GM18868 (cell line): ENCODE results near the gene ZNF442.
"Not testable (repeated sequence)": the region's sequence is repeated elsewhere in the genome, so short reads cannot be mapped to it uniquely, and the experiment has no call there.

Experiments used
- ATAC-seq: cut with Tn5 transposase; IDR thresholded peaks from one replicate; pipeline ENCODE4 v1.9.1; 2021; ENCODE audit warnings: mild to moderate bottlenecking, moderate library complexity; ENCODE audit not compliant: unreplicated experiment

Gene ZNF442

DNA sequence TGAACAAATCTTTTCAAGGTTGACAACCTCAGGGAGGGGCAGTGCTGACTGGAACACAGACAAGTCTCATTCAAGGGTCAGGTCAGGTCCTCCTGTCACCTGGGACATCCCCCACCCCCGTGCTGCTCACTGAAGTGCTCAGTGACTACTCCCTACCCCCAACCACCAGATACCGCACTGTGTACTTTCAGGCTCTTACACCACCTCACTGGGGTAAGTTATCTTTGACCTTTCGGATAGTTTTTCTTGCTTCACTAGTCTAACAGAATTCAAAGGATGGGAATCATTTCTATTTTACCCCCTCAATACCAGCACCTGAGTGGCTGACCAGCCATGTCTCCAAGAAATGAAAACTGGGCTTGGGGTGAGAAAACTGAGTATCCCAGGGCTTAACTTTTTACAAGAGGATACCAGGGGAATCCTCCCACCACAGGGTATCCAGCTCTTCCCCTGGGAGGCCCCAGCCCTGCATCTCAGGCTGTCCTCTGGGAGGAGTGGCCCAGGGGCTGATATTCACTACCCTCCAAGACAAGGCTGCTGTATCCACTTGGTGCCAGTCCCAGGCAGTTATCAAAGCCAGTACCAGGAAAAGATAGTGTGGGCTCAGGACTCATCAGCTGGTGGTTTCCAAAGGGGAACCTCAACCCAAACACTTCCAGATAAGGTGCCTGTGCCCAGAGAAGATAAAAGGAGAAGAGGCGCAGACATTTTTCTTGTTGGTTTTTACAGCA lies 34.1 kb downstream of the ZNF442 start:
- ATAC-seq = peak; percentile 45

DNA sequence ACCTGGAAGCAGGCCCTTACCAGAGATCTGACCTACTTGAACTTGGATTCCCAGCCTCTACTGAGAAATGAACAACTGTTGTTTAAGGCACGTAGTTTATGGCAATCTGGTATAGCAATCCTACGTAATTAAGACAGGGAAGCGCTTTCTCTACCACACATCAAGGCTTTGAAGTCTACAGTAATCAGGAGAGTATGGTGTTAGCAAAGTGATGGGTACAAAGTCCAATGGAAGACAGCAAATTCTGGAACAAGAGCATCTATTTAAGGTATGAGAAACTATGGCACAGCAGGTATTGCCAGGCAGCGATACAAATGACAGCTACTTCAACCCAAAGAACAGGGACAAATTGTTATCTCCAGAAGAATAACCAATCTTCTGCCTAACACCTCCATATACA lies 35.1 kb downstream of the ZNF442 start:
- ATAC-seq = no peak

DNA sequence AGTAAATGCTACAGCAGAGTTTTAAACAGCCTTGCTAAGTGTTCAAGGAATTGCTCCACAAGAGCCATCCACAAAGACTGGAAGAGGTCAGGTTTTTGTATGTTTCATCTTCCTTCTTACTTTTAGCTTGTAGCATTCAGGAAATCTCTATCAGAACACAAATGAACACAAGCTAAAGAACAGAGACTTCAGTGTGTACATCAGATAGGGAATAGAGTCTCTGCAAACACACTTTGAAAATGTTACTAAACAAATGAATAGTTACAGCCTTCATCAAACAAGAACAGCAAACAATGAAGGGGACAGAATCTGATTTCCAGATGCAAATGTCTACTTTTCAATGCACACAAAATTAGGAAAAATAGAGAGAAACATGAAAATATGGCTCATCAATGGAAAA lies 39.8 kb downstream of the ZNF442 start:
- ATAC-seq = no peak

DNA sequence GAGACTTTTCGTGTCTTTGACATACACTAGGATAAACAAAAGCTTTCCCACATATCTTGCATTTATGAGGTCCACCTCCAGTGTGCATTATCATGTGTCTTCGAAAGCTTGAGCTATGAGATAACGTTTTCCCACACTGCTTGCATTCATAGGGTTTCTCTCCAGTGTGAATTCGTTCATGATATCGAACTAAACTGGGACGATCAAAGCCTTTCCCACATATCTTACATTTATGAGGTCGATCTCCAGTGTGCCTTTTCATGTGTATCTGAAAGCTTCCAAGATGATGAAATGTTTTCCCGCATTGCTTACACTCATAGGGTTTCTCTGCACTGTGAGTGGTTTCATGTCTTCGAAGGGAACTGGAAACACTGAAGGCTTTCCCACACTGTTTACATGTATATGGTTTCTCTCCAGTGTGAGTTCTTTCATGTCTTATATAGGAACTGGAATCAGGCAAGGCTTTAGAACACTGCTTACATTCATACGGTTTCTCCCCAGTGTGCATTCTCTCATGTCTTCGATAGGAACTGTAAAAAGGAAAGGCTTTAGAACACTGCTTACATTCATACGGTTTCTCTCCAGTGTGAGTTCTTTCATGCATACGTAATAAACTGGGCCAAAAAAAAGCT lies 46.6 kb downstream of the ZNF442 start:
- no peak for ATAC-seq

DNA sequence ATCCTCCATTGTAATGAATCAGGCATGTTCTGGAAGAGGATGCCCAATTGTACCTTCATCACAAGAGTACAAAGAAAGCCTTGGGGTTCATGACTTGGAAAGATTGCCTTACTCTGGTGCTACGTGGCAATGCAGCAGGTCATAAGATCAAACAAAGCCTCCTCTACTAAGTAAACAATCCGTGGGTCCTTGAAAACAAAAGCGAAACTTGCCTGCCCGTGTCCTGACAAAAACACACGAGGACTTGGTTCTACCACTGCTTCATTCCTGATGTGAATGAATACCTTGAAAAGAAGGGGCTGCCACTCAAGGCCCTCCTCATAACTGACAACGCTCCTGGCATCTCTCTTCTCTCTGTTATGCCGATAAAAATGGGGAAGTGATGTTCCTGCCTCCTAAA lies 50.9 kb downstream of the ZNF442 start:
- no peak for ATAC-seq

DNA sequence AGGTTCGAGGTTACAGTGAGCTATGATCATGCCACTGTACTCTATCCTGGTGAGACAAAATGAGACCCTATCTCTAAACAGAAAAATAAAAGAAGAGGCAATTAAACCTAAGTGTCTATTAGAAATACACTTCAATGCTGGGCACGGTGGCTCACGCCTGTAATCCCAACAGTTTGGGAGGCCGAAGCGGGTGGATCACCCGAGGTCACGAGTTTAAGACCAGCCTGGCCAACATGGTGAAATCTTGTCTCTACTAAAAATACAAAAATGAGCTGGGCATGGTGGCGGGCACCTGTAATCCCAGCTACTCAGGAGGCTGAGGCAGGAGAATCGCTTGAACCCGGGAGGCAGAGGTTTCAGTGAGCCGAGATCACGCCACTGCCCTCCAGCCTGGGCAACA lies 56.6 kb downstream of the ZNF442 start:
- not testable (repeated sequence) for ATAC-seq
